ENCODE results near the gene TRIM40. TPM values are rescaled to one million over a fixed set of nuclear protein-coding genes. Genes with fewer than 3 reads are reported as not detected.

Gene TRIM40
- total RNA-seq, 4 donors from 2014 or later: 10.9 to 13.7 (median 12.7) TPM; not detected in 1

- DNase-seq: no peak
- Histone ChIP-seq H3K27me3 (no peaks in the 10 kb centered on the region), H3K4me3 (no peak overlapping the region), H3K36me3 (no peaks in the 10 kb centered on the region), H3K4me1 (peaks cover 0 to 36% (median 10%) of the 10 kb centered on the region in 4 donors), H3K27ac (no peak overlapping the region), H3K9me3 (no peaks in the 10 kb centered on the region)
- TF ChIP-seq POLR2A (IDR thresholded peaks at IDR 0.05) (no peak), CTCF (IDR thresholded peaks at IDR 0.05) (no peak)
These were observed 39.1 kb upstream of the TRIM40 start for GRCh38 chr6:30096829-30097228.

- TF ChIP-seq CTCF (IDR thresholded peaks at IDR 0.05): no peak
- TF ChIP-seq POLR2A (IDR thresholded peaks at IDR 0.05): no peak
- H3K4me3 ChIP-seq: no peak overlapping the region
- peak in 1 of 3 donors; percentile 78 for DNase-seq
- no peaks in the 10 kb centered on the region for H3K27me3 ChIP-seq
- peaks cover 0 to 43% (median 14%) of the 10 kb centered on the region in 4 donors for H3K4me1 ChIP-seq
- H3K9me3 ChIP-seq: no peaks in the 10 kb centered on the region
- H3K27ac ChIP-seq: peak overlapping the region in 1 of 4 donors; percentile 58
- no peaks in the 10 kb centered on the region for H3K36me3 ChIP-seq
These were observed 37.8 kb upstream of the TRIM40 start for GRCh38 chr6:30097902-30098768.

- no peak for DNase-seq
- no peaks in the 10 kb centered on the region for H3K9me3 ChIP-seq
- H3K27me3 ChIP-seq: no peaks in the 10 kb centered on the region
- peak overlapping the region in 3 of 4 donors; percentile 24 to 89 (median 33) for H3K27ac ChIP-seq
- H3K36me3 ChIP-seq: no peaks in the 10 kb centered on the region
- no peak for TF ChIP-seq POLR2A (IDR thresholded peaks at IDR 0.05)
- no peak for TF ChIP-seq CTCF (IDR thresholded peaks at IDR 0.05)
- peaks cover 0 to 43% (median 14%) of the 10 kb centered on the region in 4 donors for H3K4me1 ChIP-seq
- peak overlapping the region in 2 of 4 donors; percentile 29 to 48 for H3K4me3 ChIP-seq
These were observed 35.8 kb upstream of the TRIM40 start for GRCh38 chr6:30100154-30100553.

- DNase-seq: peak in 2 of 3 donors; percentile 84 to 88
- H3K9me3 ChIP-seq: no peaks in the 10 kb centered on the region
- no peaks in the 10 kb centered on the region for H3K36me3 ChIP-seq
- H3K27me3 ChIP-seq: no peaks in the 10 kb centered on the region
- peak in 2 of 6 experiments; percentile 29 to 45 for TF ChIP-seq CTCF (IDR thresholded peaks at IDR 0.05)
- peak; percentile 43 to 57 for TF ChIP-seq POLR2A (IDR thresholded peaks at IDR 0.05)
- peaks cover 0 to 41% (median 14%) of the 10 kb centered on the region in 4 donors for H3K4me1 ChIP-seq
- peak overlapping the region in 3 of 4 donors; percentile 24 to 89 (median 33) for H3K27ac ChIP-seq
- peak overlapping the region; percentile 29 to 51 (median 45) for H3K4me3 ChIP-seq
These were observed 35.1 kb upstream of the TRIM40 start for GRCh38 chr6:30100585-30101443.
